GM21515 (cell line): ENCODE measurements around the gene LIN37.

Experiments
- ATAC-seq: cut with Tn5 transposase; IDR thresholded peaks from one replicate; pipeline ENCODE4 v1.9.1; 2021; ENCODE audit not compliant: unreplicated experiment

LIN37 gene

DNA sequence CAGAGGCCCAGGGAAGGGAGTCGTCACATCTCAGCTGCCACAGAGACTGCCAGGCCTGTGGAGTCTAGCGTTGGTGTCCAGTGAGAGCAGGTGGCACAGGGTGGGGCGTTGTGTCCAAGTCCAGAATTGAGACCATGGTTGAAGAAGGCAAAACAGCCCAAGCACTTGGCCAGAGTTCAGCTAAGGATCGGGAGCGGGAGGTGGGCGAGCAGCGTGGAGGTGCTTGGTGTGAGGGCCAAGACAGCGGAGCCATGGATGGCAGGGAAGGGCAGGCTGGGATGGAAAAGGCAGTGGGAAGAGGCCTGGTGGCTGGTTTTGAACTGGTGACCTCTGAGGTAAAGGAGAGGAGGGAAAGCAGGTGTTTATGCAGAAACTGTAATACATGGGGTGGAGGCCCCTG lies 14.1 kb upstream of the LIN37 start:
- no peak for ATAC-seq

DNA sequence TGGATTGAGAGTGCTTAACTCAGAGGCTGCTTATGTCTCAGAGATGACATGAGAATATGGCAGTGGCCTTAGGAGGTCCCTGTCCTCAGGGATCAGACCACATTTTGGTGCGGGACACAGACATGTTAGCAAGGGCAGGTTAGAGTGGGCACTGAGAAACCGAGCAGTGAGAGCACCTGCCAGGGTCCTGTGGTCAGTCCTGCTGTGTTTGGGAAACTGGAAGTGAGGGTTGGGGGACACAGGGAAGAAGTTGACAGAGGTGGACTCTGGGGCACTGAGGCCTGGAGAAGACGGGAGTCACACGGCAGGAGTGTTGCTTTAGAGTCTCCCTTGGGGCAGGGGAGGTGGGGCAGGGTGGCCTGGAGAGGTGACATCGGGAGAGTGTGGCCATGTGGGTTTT lies 13.5 kb upstream of the LIN37 start:
- ATAC-seq: no peak

- no peak for ATAC-seq
Observed at GRCh38 chr19:35736913-35737886, 11.2 kb upstream of the LIN37 start.

GRCh38 chr19:35738021-35738886 lies 10.1 kb upstream of the LIN37 start:
- ATAC-seq: no peak

DNA sequence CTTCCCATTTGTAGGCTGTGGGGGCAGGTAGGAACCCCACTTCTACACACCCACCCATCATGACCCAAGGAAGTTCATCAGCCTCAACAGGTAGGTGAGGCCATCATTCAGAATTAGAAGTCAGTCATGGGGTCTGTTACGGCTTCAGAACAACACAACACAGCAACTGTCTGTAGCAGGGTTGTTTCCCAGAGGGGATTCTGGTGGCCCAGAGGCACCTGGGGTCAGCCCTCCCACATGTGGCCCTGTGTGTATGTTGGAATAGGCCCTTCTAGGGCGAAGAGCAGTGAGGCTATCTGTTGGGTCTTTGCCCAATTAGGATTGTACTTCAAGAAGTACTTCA lies 9.5 kb upstream of the LIN37 start:
- ATAC-seq: no peak

GRCh38 chr19:35739275-35740107 lies 8.9 kb upstream of the LIN37 start:
- no peak for ATAC-seq

- ATAC-seq: peak; percentile 19
Observed at GRCh38 chr19:35740108-35740422, 8.3 kb upstream of the LIN37 start.

- ATAC-seq: peak; percentile 41
Observed at GRCh38 chr19:35740423-35741202, 7.8 kb upstream of the LIN37 start.

- no peak for ATAC-seq
Observed at GRCh38 chr19:35741203-35741515, 7.2 kb upstream of the LIN37 start.

- no peak for ATAC-seq
Observed at GRCh38 chr19:35742121-35742724, 6.2 kb upstream of the LIN37 start, which contains the start of gene IGFLR1. Gene IGFLR1, minus strand, starts transcription at chr19:35742452. Its CDS starts 1,272 bp downstream, at chr19:35741180.

DNA sequence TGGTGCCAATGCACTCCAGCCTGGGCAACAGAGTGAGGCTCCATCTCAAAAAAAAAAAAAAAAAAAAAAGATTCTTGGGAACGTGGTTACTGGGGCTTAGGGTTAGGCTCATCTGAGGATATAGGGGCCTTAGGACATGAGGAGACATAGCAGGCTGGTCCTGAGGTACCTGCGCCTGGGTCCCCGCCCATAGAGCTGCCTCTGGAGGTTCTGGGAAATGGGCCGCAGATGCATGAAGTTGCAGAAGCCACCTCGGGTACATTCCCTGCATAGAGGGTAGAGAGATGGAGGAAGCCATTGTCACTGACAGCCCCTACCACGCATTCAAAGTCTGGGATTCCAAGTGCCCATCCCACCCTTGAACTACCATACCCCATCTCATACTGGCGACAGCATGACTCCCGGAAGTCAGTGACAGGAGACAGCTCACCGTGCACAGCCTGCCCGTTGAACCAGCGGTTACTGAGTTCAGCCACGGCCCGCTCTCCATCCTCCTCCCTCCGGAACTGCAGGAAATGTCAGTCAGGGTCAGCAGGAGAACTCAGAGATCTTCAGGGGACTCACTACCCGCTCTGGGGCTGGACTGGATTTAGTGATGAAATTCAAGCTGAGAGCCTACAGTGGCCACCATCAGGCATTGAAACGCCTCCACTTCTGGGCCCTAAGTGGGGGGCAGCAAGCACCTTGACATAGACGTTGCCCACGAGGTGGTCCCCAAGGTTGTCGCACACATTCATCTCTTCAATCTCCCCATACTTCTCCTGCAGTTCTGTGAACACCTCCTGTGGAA lies 4.5 kb upstream of the LIN37 start:
- no peak for ATAC-seq

- peak; percentile 27 for ATAC-seq
Observed at GRCh38 chr19:35744430-35745327, 3.7 kb upstream of the LIN37 start.

DNA sequence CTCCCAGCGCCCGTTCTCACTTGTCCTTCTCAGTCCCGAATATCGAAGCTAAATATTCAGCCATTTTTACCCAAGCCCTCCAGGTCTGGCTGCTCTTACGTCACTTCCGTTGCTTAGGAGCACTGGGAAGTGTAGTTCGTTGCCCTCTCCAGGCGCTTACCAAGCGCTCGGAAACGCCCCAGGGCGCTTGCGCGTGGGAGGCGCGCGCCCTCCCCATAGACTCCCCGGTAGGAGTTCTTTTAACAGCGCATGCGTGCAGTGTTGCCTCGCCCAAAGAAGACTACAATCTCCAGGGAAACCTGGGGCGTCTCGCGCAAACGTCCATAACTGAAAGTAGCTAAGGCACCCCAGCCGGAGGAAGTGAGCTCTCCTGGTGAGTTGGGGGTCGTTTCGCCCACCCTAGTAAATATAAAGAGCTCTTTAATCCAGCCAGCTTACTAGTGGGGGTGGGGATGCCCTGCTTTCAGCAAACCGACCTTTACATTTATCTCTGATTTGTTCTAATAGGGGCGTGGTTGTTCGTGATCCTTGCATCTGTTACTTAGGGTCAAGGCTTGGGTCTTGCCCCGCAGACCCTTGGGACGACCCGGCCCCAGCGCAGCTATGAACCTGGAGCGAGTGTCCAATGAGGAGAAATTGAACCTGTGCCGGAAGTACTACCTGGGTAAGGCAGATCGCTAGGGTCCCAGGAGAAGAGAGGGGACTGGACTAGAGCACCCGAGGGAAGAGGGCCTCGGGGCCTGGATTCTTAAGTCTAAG lies 2.9 kb upstream of the LIN37 start, which contains the start of the genes PSENEN and U2AF1L4:
Gene PSENEN (plus strand): TSS at position 324 of the 759 bp plus-strand sequence. CDS start 280 bp downstream, at position 604.
Gene U2AF1L4 (minus strand): TSS at position 91 of the 759 bp plus-strand sequence. CDS start 27 bp downstream, at position 64.
- ATAC-seq: peak; percentile 40

- no peak for ATAC-seq
Observed at GRCh38 chr19:35746087-35746462, 2.3 kb upstream of the LIN37 start.

DNA sequence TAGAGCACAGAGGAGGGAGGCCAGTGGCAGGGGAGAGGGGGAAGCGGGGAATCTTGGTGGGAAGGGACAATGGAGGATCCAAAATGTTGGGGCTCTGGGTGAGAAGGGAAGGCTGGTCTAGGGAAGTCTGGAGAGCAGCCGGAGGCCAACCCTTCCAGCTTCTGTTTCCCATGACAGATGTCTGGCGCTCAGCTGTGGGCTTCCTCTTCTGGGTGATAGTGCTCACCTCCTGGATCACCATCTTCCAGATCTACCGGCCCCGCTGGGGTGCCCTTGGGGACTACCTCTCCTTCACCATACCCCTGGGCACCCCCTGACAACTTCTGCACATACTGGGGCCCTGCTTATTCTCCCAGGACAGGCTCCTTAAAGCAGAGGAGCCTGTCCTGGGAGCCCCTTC lies 1.8 kb upstream of the LIN37 start:
- no peak for ATAC-seq

- ATAC-seq: no peak
Observed at GRCh38 chr19:35750167-35750566, 1.8 kb downstream of the LIN37 start.
